ENCODE measurements around the gene DFFB. TPM values are rescaled to one million over a fixed set of nuclear protein-coding genes. Genes with fewer than 3 reads are reported as not detected.

Gene DFFB
- total RNA-seq, 1 donor from 2014 or later: 8.5 TPM

DNA sequence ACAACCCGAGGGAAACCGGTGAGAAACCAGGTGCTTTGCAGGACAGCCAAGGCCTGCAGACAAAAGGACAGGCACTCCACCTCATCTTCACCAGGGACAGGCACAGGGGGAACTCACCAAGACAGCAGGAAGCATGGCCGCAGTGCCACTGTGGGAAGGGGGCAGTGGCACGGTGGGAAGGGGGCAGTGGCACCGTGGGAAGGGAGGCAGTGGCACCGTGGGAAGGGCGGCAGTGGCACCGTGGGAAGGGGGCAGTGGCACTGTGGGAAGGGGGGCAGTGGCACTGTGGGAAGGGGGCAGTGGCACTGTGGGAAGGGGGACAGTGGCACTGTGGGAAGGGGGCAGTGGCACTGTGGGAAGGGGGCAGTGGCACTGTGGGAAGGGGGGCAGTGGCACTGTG, 32.6 kb upstream of the DFFB start:
- H3K27me3 ChIP-seq: no peaks in the 10 kb centered on the region
- H3K9me3 ChIP-seq: no peaks in the 10 kb centered on the region
- TF ChIP-seq, protein P1, sequence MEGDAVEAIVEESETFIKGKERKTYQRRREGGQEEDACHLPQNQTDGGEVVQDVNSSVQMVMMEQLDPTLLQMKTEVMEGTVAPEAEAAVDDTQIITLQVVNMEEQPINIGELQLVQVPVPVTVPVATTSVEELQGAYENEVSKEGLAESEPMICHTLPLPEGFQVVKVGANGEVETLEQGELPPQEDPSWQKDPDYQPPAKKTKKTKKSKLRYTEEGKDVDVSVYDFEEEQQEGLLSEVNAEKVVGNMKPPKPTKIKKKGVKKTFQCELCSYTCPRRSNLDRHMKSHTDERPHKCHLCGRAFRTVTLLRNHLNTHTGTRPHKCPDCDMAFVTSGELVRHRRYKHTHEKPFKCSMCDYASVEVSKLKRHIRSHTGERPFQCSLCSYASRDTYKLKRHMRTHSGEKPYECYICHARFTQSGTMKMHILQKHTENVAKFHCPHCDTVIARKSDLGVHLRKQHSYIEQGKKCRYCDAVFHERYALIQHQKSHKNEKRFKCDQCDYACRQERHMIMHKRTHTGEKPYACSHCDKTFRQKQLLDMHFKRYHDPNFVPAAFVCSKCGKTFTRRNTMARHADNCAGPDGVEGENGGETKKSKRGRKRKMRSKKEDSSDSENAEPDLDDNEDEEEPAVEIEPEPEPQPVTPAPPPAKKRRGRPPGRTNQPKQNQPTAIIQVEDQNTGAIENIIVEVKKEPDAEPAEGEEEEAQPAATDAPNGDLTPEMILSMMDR (IDR thresholded peaks at IDR 0.05): no peak
- H3K27ac ChIP-seq: no peak overlapping the region
- no peaks in the 10 kb centered on the region for H3K4me1 ChIP-seq
- intact Hi-C loops (cut with DNase I): no loop called here
- ATAC-seq (no peak), DNase-seq (peak; percentile 37)
- peaks cover 88% of the 10 kb centered on the region for H3K36me3 ChIP-seq
- no peak overlapping the region for H3K4me3 ChIP-seq

DNA sequence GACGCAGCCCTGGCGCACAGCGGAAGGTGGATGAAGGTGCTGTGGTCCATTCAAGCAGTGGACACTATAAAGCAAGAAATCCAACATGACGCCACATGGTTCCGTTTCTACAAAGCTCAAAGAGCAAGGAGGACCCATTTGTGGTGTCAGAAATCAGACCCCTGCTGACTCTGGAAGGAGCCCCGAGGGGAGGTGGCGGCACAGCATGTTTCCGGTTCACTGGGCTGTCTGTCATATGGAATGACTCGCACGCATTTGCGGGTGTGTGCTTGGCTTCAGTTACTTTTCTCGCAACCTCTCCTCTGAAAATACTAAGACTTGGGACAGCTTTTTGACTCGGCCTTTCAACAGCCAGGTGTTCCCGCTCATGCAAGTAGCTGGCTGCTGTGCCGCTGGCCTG, 31.9 kb upstream of the DFFB start:
- H3K36me3 ChIP-seq: peaks cover 90% of the 10 kb centered on the region
- no peaks in the 10 kb centered on the region for H3K27me3 ChIP-seq
- no peak for ATAC-seq
- intact Hi-C loops (cut with DNase I): no loop called here
- TF ChIP-seq, protein P1 (IDR thresholded peaks at IDR 0.05): no peak
- H3K9me3 ChIP-seq: no peaks in the 10 kb centered on the region
- DNase-seq: peak; percentile 15
- no peak overlapping the region for H3K27ac ChIP-seq
- no peak overlapping the region for H3K4me3 ChIP-seq
- no peaks in the 10 kb centered on the region for H3K4me1 ChIP-seq

DNA sequence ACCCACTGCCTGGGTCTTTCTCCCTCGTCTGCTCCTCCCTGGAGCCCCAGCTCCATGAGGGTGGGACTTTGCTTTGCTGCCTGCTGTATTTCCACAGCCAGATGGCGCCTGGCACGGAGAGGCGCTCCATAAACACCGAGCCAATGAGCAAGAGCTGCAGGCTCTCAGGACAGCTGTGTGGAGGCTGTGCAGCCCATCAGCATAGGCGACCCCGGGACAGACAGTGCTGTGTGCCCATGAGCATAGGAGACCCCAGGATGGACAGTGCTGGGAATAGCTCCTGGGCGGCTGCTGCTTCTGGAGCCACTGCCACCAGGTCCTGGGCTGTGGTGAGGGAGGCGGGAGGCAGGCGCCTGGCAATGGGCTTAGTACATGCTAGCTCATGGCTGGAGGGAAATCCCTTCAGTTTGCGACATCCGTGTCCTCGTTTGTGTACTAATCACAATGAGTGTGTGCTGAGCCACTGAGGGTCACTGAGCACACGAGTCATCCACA, 29.4 kb upstream of the DFFB start:
- TF ChIP-seq, protein P1 (IDR thresholded peaks at IDR 0.05): no peak
- no peaks in the 10 kb centered on the region for H3K9me3 ChIP-seq
- DNase-seq: peak; percentile 34
- H3K36me3 ChIP-seq: peaks cover 88% of the 10 kb centered on the region
- no peaks in the 10 kb centered on the region for H3K4me1 ChIP-seq
- H3K27ac ChIP-seq: no peak overlapping the region
- H3K27me3 ChIP-seq: no peaks in the 10 kb centered on the region
- intact Hi-C loops (cut with DNase I): no loop called here
- no peak for ATAC-seq
- H3K4me3 ChIP-seq: no peak overlapping the region

DNA sequence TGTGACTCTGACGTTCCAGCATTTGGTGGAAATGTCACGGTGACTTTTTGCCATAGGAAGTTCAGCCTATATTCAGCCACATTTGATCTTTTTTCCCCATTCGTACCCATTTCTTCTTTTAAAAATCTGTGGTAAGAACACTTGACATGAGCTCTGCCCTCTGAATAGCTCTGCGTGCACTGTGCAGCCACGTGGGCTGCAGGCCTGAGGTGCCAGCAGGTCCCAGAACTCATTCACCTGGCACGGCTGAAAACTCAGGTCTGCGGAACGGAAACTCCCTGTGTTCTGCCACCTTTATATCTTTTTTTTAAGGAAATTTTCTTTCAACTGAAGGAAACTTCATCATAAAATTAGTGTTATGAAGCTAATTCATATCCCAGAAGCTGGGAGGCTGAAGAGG, 28.9 kb upstream of the DFFB start:
- ATAC-seq: no peak
- no peak overlapping the region for H3K4me3 ChIP-seq
- intact Hi-C loops (cut with DNase I): no loop called here
- H3K27ac ChIP-seq: no peak overlapping the region
- TF ChIP-seq, protein P1 (IDR thresholded peaks at IDR 0.05): no peak
- H3K9me3 ChIP-seq: no peaks in the 10 kb centered on the region
- peak; percentile 26 for DNase-seq
- H3K27me3 ChIP-seq: no peaks in the 10 kb centered on the region
- peaks cover 86% of the 10 kb centered on the region for H3K36me3 ChIP-seq
- no peaks in the 10 kb centered on the region for H3K4me1 ChIP-seq

DNA sequence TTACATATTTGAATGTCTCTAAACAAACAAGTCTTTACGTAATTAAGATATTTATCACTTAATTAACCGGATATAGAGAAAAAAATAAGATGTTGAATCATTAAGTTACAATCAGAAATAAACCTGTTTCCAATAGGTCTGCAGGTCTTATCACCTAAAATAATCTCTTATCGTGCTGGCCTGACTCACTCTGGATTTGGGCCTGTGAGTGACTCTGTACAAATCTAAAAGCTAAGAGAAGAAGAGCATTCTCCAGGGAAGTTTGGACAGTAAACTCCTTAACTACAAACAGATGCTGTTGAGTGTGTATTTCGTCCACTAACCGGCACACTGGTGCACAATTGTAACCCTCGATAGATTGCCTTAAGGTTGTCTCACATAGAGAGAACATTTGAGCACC, 25.6 kb upstream of the DFFB start:
- DNase-seq (no peak), ATAC-seq (no peak)
- intact Hi-C loops (cut with DNase I): no loop called here
- Histone ChIP-seq H3K36me3 (peaks cover 81% of the 10 kb centered on the region), H3K27ac (no peak overlapping the region), H3K4me1 (no peaks in the 10 kb centered on the region), H3K4me3 (no peak overlapping the region), H3K9me3 (no peaks in the 10 kb centered on the region), H3K27me3 (no peaks in the 10 kb centered on the region)
- TF ChIP-seq, protein P1 (IDR thresholded peaks at IDR 0.05): no peak

DNA sequence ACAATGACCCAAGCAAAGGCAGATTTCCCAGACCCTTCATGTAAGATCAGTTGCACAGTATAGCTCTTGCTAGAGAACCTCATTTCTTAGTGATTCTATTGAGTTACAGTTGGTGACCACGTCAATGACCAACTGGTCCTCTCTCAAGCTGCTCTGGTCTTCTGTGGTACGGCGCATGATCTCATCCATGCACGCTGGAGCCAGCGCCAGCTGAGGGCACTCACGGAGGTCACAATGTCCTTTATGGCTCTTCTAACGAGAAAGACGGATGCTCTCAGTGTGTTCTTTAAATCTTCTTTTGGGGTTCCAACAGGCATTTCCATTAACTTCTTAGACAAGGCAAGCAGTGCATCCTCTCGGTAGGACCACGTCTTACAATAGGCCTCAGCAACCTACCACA, 22.6 kb upstream of the DFFB start:
- intact Hi-C loops (cut with DNase I): no loop called here
- H3K27ac ChIP-seq: no peak overlapping the region
- ATAC-seq (no peak), DNase-seq (peak; percentile 8)
- no peak overlapping the region for H3K4me3 ChIP-seq
- H3K36me3 ChIP-seq: peaks cover 81% of the 10 kb centered on the region
- no peaks in the 10 kb centered on the region for H3K27me3 ChIP-seq
- H3K4me1 ChIP-seq: no peaks in the 10 kb centered on the region
- peaks cover 10% of the 10 kb centered on the region for H3K9me3 ChIP-seq
- TF ChIP-seq, protein P1 (IDR thresholded peaks at IDR 0.05): no peak
